ENCODE measurements around the gene SCAF4.
"Not testable (repeated sequence)": the region's sequence is repeated elsewhere in the genome, so short reads cannot be mapped to it uniquely, and the experiment has no call there.

Gene SCAF4

DNA sequence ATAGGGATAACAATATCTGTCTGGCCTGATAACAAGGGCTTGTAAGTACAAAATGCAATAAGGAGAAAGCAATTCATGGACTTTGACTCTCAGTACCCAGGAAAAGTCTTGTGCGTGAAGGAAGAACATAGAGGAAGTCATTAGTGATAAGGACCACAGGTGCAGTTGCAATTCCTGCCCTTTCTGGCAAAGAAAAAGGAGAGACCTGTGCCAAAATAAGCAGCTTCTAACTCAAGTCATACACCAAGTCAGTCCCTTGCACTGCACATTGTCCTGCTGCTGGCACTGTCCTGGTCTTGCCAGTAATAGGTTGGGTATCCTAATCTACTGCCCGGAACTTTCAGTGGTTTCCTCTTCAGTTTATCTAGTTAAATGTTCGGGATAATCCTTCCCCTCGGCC lies 87.3 kb downstream of the SCAF4 start:
- H3K9me3 ChIP-seq (ENCODE audit: control insufficient read depth, low read length): no peaks in the 10 kb centered on the region
- H3K27me3 ChIP-seq (ENCODE audit: control insufficient read depth, insufficient read depth, low read length): no peaks in the 10 kb centered on the region
- H3K4me1 ChIP-seq (ENCODE audit: control insufficient read depth, insufficient read depth, low read length): peaks cover 6% of the 10 kb centered on the region
- H3K9ac ChIP-seq (ENCODE audit: low read length): no peak overlapping the region
- H3K4me3 ChIP-seq (ENCODE audit: low read length): no peak overlapping the region
- no peaks in the 10 kb centered on the region for H3K36me3 ChIP-seq (ENCODE audit: control insufficient read depth, insufficient read depth, low read length)

- no peaks in the 10 kb centered on the region for H3K27me3 ChIP-seq (ENCODE audit: control insufficient read depth, insufficient read depth, low read length)
- no peak overlapping the region for H3K4me3 ChIP-seq (ENCODE audit: low read length)
- H3K9ac ChIP-seq (ENCODE audit: low read length): no peak overlapping the region
- no peaks in the 10 kb centered on the region for H3K9me3 ChIP-seq (ENCODE audit: control insufficient read depth, low read length)
- no peaks in the 10 kb centered on the region for H3K36me3 ChIP-seq (ENCODE audit: control insufficient read depth, insufficient read depth, low read length)
- H3K4me1 ChIP-seq (ENCODE audit: control insufficient read depth, insufficient read depth, low read length): peaks cover 6% of the 10 kb centered on the region
Observed at GRCh38 chr21:31641416-31641922, 90.4 kb downstream of the SCAF4 start.

DNA sequence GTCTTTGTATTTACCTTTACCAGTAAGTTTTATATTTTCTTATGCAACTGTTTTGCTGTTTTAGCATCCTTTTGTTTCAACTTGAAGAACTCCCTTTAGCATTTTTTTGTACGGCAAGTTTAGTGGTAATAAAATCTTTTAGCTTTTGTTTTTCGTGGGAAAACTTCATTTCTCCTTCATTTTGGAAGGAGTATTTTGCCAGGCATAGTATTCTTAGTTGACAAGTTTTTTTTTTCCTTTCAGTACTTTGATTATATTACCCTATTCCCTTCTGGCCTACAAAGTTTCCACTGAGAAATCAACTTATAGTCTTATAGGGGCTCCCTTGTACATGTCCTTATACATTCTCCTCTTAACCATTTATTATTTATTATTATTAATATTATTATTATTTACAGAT lies 95.0 kb downstream of the SCAF4 start:
- H3K4me3 ChIP-seq (ENCODE audit: low read length): no peak overlapping the region
- no peaks in the 10 kb centered on the region for H3K36me3 ChIP-seq (ENCODE audit: control insufficient read depth, insufficient read depth, low read length)
- H3K27me3 ChIP-seq (ENCODE audit: control insufficient read depth, insufficient read depth, low read length): no peaks in the 10 kb centered on the region
- no peak overlapping the region for H3K9ac ChIP-seq (ENCODE audit: low read length)
- H3K9me3 ChIP-seq (ENCODE audit: control insufficient read depth, low read length): no peaks in the 10 kb centered on the region
- H3K4me1 ChIP-seq (ENCODE audit: control insufficient read depth, insufficient read depth, low read length): no peaks in the 10 kb centered on the region

GRCh38 chr21:31634993-31635392 lies 96.9 kb downstream of the SCAF4 start:
- Histone ChIP-seq H3K4me3 (ENCODE audit: low read length) (no peak overlapping the region), H3K9ac (ENCODE audit: low read length) (no peak overlapping the region), H3K4me1 (ENCODE audit: control insufficient read depth, insufficient read depth, low read length) (peaks cover 4% of the 10 kb centered on the region), H3K36me3 (ENCODE audit: control insufficient read depth, insufficient read depth, low read length) (no peaks in the 10 kb centered on the region), H3K9me3 (ENCODE audit: control insufficient read depth, low read length) (no peaks in the 10 kb centered on the region), H3K27me3 (ENCODE audit: control insufficient read depth, insufficient read depth, low read length) (no peaks in the 10 kb centered on the region)

DNA sequence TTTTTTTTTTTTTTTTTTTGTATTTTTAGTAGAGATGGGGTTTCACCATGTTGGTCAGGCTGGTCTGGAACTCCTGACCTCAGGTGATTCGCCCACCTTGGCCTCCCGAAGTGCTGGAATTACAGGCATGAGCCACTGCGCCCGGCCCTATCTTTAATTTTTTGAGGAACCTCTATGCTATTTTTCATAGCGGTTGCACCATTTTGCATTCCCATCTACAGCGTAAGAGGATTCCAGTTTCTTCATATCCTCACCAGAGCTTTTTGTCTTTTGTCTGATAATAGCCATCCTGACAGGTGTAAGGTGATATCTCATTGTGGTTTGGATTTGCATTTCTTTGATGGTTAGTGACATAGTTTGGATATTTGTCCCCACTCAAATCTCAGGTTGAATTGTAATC lies 100.0 kb downstream of the SCAF4 start:
- H3K4me1 ChIP-seq (ENCODE audit: control insufficient read depth, insufficient read depth, low read length); H3K27me3 ChIP-seq (ENCODE audit: control insufficient read depth, insufficient read depth, low read length); H3K4me3 ChIP-seq (ENCODE audit: low read length); H3K9ac ChIP-seq (ENCODE audit: low read length); H3K9me3 ChIP-seq (ENCODE audit: control insufficient read depth, low read length); H3K36me3 ChIP-seq (ENCODE audit: control insufficient read depth, insufficient read depth, low read length): not testable (repeated sequence)

- Histone ChIP-seq H3K36me3 (ENCODE audit: control insufficient read depth, insufficient read depth, low read length) (no peaks in the 10 kb centered on the region), H3K9me3 (ENCODE audit: control insufficient read depth, low read length) (no peaks in the 10 kb centered on the region), H3K9ac (ENCODE audit: low read length) (no peak overlapping the region), H3K4me1 (ENCODE audit: control insufficient read depth, insufficient read depth, low read length) (peaks cover 8% of the 10 kb centered on the region), H3K4me3 (ENCODE audit: low read length) (no peak overlapping the region), H3K27me3 (ENCODE audit: control insufficient read depth, insufficient read depth, low read length) (no peaks in the 10 kb centered on the region)
Observed at GRCh38 chr21:31629972-31630711, 101.8 kb downstream of the SCAF4 start.

- H3K9me3 ChIP-seq (ENCODE audit: control insufficient read depth, low read length): no peaks in the 10 kb centered on the region
- H3K36me3 ChIP-seq (ENCODE audit: control insufficient read depth, insufficient read depth, low read length): no peaks in the 10 kb centered on the region
- no peak overlapping the region for H3K9ac ChIP-seq (ENCODE audit: low read length)
- H3K27me3 ChIP-seq (ENCODE audit: control insufficient read depth, insufficient read depth, low read length): no peaks in the 10 kb centered on the region
- H3K4me3 ChIP-seq (ENCODE audit: low read length): no peak overlapping the region
- H3K4me1 ChIP-seq (ENCODE audit: control insufficient read depth, insufficient read depth, low read length): peaks cover 4% of the 10 kb centered on the region
Observed at GRCh38 chr21:31624961-31625491, 106.9 kb downstream of the SCAF4 start.

DNA sequence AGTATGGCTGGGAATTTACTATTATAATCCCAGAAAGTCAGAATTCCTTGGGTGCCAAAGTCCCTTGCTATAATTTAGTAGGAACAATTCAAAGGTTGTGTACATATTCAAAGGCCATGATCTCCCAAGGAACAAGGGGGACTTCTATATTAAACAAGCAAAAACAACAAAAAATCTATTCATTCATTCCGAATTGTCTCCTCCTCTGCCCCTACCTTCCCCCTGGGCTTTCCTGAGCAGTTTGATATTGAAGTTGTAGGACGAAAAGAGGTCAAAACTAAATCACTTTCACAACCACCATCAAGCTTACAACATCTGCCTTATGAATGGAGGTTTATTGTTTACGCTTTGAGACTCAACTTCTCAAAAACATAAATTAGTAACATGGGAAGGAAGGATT lies 107.7 kb downstream of the SCAF4 start:
- H3K4me3 ChIP-seq (ENCODE audit: low read length): no peak overlapping the region
- no peaks in the 10 kb centered on the region for H3K36me3 ChIP-seq (ENCODE audit: control insufficient read depth, insufficient read depth, low read length)
- no peaks in the 10 kb centered on the region for H3K9me3 ChIP-seq (ENCODE audit: control insufficient read depth, low read length)
- H3K9ac ChIP-seq (ENCODE audit: low read length): no peak overlapping the region
- no peaks in the 10 kb centered on the region for H3K27me3 ChIP-seq (ENCODE audit: control insufficient read depth, insufficient read depth, low read length)
- H3K4me1 ChIP-seq (ENCODE audit: control insufficient read depth, insufficient read depth, low read length): no peaks in the 10 kb centered on the region

GRCh38 chr21:31623664-31624063 lies 108.3 kb downstream of the SCAF4 start:
- Histone ChIP-seq H3K9me3 (ENCODE audit: control insufficient read depth, low read length) (no peaks in the 10 kb centered on the region), H3K36me3 (ENCODE audit: control insufficient read depth, insufficient read depth, low read length) (no peaks in the 10 kb centered on the region), H3K4me1 (ENCODE audit: control insufficient read depth, insufficient read depth, low read length) (no peaks in the 10 kb centered on the region), H3K4me3 (ENCODE audit: low read length) (no peak overlapping the region), H3K9ac (ENCODE audit: low read length) (no peak overlapping the region), H3K27me3 (ENCODE audit: control insufficient read depth, insufficient read depth, low read length) (no peaks in the 10 kb centered on the region)

DNA sequence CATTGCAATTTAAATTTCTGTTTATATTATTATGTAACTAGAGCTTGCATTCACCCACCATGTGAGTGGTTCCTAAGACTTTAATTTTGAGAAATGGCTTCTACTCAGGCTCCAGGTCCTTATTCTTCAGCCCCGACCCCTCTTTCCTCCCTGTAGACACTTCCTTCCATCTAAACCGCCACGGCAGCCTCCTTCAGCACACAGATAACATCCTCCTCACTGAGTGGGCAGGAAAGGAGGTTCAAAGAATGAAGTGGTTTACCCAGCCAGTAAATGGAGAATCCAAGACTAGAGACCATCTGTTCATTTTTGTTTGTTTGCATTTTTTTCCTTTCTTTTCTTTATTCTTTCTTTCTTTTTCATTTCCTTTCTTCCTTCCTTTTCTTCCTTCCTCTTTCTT lies 109.5 kb downstream of the SCAF4 start:
- H3K4me3 ChIP-seq (ENCODE audit: low read length): no peak overlapping the region
- H3K9me3 ChIP-seq (ENCODE audit: control insufficient read depth, low read length): no peaks in the 10 kb centered on the region
- H3K4me1 ChIP-seq (ENCODE audit: control insufficient read depth, insufficient read depth, low read length): no peaks in the 10 kb centered on the region
- no peak overlapping the region for H3K9ac ChIP-seq (ENCODE audit: low read length)
- H3K36me3 ChIP-seq (ENCODE audit: control insufficient read depth, insufficient read depth, low read length): no peaks in the 10 kb centered on the region
- no peaks in the 10 kb centered on the region for H3K27me3 ChIP-seq (ENCODE audit: control insufficient read depth, insufficient read depth, low read length)

Data from mucosa of stomach (tissue), 1 donor.